Measurements from ENCODE around the gene CCDC50.

GRCh38 chr3:191327526-191327925 is 1.7 kb upstream of the CCDC50 start:
- TF ChIP-seq CTCF (IDR thresholded peaks at IDR 0.05) (no peak), POLR2A (IDR thresholded peaks at IDR 0.05) (no peak)

Measured in adrenal gland (tissue), 5 donors.